ENCODE results near the gene MRPL2.

Gene MRPL2

GRCh38 chr6:43020052-43020705 is 39.1 kb downstream of the MRPL2 start:
- no peak for DNase-seq (ENCODE audit: low read depth)

GRCh38 chr6:43019152-43019551 is 40.1 kb downstream of the MRPL2 start:
- DNase-seq (ENCODE audit: low read depth) = no peak

GRCh38 chr6:43016943-43017334 is 42.3 kb downstream of the MRPL2 start:
- no peak for DNase-seq (ENCODE audit: low read depth)

GRCh38 chr6:43016176-43016942 is 42.9 kb downstream of the MRPL2 start:
- DNase-seq (ENCODE audit: low read depth) = no peak

- DNase-seq (ENCODE audit: low read depth) = no peak
Measured at GRCh38 chr6:43014434-43014909, 44.8 kb downstream of the MRPL2 start.

- DNase-seq (ENCODE audit: low read depth) = peak; percentile 98
Measured at GRCh38 chr6:43013843-43014433, 45.3 kb downstream of the MRPL2 start, which contains the start of the genes KLHDC3 and MEA1. Gene KLHDC3, plus strand, starts transcription at chr6:43014249. Its CDS starts 2,944 bp downstream, at chr6:43017193. Gene MEA1, minus strand, starts transcription at chr6:43013946. Its CDS starts 133 bp downstream, at chr6:43013813.

GRCh38 chr6:43013097-43013842 is 46.0 kb downstream of the MRPL2 start:
- peak; percentile 8 for DNase-seq (ENCODE audit: low read depth)

- no peak for DNase-seq (ENCODE audit: low read depth)
Measured at GRCh38 chr6:43012364-43012763, 46.9 kb downstream of the MRPL2 start.

- DNase-seq (ENCODE audit: low read depth) = no peak
Measured at GRCh38 chr6:43011207-43011606, 48.0 kb downstream of the MRPL2 start.

GRCh38 chr6:43009124-43009523 is 50.1 kb downstream of the MRPL2 start:
- no peak for DNase-seq (ENCODE audit: low read depth)

GRCh38 chr6:43007126-43007525 is 52.1 kb downstream of the MRPL2 start:
- no peak for DNase-seq (ENCODE audit: low read depth)

- DNase-seq (ENCODE audit: low read depth) = no peak
Measured at GRCh38 chr6:43006251-43006650, 53.0 kb downstream of the MRPL2 start.

GRCh38 chr6:43005844-43006243 is 53.4 kb downstream of the MRPL2 start:
- no peak for DNase-seq (ENCODE audit: low read depth)

Data from HS-5 (cell line).